Epithelial cell of proximal tubule (primary cell): ENCODE results near the gene DENND6B. TPM values are rescaled to one million over a fixed set of nuclear protein-coding genes. Genes with fewer than 3 reads are reported as not detected.

ENCODE experiments used
- DNase-seq: peaks from one replicate; pipeline ENCODE4 v3.0.0-alpha.2; 2011; ENCODE audit warnings: low read depth
- H3K4me3 ChIP-seq: 2 replicates; pipeline ENCODE4 v1.5.1; 2011; ENCODE audit warnings: low read depth, mild to moderate bottlenecking, low read length
- CTCF ChIP-seq: conservative IDR thresholded peaks from 2 replicates; pipeline ENCODE4 v1.5.1; 2012; ENCODE audit warnings: low read depth, mild to moderate bottlenecking, low read length
- total RNA-seq: library from RNA; depleted of rRNA; stranded (reverse); fragments of >200 nt; gene quantifications from 2 replicates; pipeline ENCODE4 v1.2.3, GENCODE V29; 2015

Gene DENND6B
- total RNA-seq, 1 donor from 2014 or later: 4.4 TPM

GRCh38 chr22:50272044-50272802 is 54.6 kb downstream of the DENND6B start:
- no peak for DNase-seq
- H3K4me3 ChIP-seq: no peak overlapping the region
- TF ChIP-seq CTCF: no peak

GRCh38 chr22:50271519-50271970 is 55.3 kb downstream of the DENND6B start:
- peak overlapping the region; percentile 65 for H3K4me3 ChIP-seq
- no peak for DNase-seq
- TF ChIP-seq CTCF: peak; percentile 22

GRCh38 chr22:50270666-50271394 is 56.0 kb downstream of the DENND6B start:
- DNase-seq: no peak
- TF ChIP-seq CTCF: no peak

GRCh38 chr22:50269970-50270665 is 56.7 kb downstream of the DENND6B start, which contains the start of gene MAPK11:
MAPK11 (minus strand) TSS chr22:50270380; CDS start chr22:50270292, 88 bp downstream.
- no peak for TF ChIP-seq CTCF
- DNase-seq: no peak
- peak within 1 kb of the TSS; percentile 65 for H3K4me3 ChIP-seq

More at GRCh38 chr22:50270666-50271394, 56.0 kb downstream of the DENND6B start:
- peak overlapping the region; percentile 65 for H3K4me3 ChIP-seq

- no peak for TF ChIP-seq CTCF
- DNase-seq: no peak
- H3K4me3 ChIP-seq: peak overlapping the region; percentile 48
Observed at GRCh38 chr22:50269573-50269969, 57.2 kb downstream of the DENND6B start.

- TF ChIP-seq CTCF: no peak
- DNase-seq: no peak
- no peak overlapping the region for H3K4me3 ChIP-seq
Observed at GRCh38 chr22:50268655-50269113, 58.1 kb downstream of the DENND6B start.
